Measurements from ENCODE around the gene BLID.

Gene BLID

DNA sequence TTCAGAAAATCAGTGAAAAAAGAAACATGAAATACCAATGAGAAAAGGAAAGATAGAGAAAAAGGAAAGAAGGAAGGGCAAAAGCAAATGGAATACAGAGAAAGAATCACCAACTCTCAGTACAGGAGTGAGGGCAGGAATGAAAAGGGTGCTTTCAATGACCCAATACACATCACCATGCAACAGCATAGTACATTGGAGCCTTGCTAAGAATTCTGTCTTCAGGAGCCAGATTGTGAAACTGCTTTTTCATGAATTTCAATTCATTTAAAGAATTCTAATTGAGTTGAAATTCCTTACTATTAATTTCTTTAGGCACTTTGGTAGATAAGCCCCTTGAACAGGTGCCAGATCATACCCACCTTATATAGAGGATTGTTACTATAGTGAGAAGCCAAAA, 34.9 kb downstream of the BLID start:
- DNase-seq (ENCODE audit: low read depth), result no peak

DNA sequence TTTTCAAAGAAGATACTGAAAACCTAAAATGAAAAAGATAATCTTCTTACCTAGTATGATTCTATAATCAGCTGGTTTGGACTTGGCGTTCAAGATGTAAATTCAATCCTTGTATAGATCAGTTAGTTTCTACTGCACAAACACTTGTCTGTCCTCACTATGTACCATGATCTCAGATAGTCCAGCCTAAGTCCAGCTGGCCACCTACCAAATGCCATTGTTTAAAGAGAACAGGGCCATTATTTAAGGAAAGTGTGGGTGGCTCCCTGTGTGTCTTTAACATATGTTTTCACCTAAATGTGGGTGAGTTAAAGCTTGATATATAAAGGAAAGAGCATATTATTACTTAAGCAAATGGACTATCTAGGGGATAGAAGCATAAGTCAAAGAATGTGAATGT, 38.6 kb downstream of the BLID start:
- no peak for DNase-seq (ENCODE audit: low read depth)

DNA sequence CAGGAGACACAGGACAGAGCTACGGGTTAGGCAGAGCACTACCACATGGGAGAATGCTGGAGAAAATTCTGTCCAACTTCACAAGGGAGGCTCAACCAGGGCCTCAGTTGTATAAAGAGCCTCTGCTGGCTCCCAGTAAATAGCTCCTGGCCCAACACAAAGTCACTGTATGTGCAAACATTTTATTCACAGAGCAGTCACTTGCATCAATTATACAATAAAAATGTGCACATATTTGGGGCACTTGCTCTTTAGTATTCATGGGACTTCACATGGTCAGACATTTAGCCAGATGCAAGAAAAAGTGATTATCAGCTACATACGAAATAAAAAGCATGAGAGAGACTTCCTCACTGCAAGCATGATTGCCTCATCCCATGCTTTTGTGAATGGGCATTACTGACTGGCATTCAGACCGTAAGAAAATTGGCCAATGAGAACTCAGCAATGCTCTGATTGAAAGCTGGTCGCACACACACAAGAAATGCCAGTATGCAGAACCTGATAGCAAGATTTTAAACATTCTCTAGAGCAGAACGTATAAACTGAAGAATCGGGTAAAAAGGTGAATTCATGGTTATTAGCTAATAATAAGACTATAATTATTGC, 39.4 kb downstream of the BLID start:
- no peak for DNase-seq (ENCODE audit: low read depth)

DNA sequence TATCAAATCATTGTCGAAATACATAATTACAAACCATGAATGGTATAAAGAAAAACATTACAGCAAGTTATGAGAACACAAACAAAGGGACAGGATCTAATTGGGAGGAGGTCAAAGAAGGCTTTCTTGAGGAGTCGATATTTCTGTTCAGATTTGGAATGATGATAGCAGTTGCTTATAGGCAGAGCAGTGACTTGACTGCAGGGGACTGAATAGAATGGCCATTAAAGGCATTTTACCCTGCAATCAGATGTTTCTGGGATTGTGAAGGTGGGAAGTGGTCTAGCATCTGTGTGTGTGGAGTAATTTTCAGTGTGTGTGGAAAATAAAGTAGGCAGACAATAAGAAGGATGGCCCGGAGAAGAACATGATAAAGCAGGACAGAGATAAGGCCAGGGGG, 41.0 kb downstream of the BLID start:
- no peak for DNase-seq (ENCODE audit: low read depth)

DNA sequence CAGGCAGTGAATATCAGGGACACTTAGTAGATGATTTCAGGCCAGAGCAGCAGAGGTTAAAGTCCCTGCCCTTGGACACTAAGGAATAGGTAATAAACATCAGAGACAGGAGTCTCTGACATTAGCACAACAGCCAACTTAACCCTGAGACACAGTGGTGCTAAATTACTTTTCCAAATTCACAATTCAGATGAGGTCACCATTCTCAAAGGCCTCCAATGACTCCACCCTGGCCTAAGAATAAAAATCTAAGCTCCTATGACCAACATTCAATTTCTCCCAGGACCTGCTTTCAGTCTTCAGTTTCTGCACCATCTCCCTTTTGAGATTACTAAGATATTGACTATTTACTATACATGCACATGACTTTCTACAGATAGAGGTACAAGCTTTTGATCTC, 42.0 kb downstream of the BLID start:
- no peak for DNase-seq (ENCODE audit: low read depth)

DNA sequence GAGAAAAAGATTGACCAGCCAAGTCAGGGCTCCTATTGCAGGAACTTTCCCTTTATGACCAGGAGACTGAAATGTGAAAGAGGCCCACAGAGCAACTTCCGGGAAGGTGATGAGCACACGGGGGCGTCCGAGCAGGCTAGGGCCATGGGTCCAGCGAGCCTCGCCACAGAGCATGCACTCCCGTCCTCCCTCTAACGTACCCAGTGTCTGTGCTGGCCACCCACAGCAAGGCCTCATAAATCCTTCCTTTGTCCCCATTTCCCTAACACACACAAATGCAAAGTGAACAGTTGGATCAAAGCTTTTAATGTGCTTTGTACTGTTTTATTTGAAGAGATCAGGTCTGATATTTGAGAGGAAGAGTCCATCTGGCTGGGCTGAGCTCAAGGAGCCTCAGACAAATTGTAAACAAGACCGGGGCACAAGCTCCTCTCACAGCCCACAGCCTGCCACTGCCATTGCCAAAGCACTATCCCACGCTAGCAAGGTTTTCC, 44.3 kb downstream of the BLID start:
- no peak for DNase-seq (ENCODE audit: low read depth)

DNA sequence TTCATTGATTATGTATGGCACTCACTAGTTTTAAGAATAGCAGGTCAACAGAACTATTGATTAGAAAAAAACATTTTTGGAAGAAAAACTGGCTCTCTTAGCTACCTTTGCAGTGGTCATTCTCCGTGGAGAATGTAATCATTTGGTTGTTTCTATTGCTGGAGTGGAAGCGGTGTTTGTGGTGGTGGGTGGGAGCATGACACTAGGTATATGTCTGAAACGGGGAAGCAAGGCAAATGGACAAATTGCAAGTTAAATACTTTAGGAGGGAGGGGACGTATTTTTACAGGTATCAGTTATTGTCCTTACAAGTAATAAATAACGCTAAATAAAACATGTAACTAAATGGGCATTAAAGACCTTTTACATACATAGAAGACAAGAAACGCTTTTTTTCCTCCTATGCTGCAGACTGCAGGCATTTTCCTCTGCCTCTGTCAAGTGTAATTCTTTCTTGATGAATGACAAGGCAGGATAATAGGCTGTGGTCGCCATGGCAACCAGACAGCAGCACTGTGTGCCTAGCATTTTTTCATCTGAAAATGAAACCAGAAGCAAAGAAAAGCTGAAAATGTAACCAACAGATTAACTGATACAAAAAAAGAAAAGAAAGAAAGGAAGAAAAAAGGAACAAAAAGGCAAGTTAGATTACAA, 46.2 kb downstream of the BLID start:
- DNase-seq (ENCODE audit: low read depth), result peak; percentile 94

DNA sequence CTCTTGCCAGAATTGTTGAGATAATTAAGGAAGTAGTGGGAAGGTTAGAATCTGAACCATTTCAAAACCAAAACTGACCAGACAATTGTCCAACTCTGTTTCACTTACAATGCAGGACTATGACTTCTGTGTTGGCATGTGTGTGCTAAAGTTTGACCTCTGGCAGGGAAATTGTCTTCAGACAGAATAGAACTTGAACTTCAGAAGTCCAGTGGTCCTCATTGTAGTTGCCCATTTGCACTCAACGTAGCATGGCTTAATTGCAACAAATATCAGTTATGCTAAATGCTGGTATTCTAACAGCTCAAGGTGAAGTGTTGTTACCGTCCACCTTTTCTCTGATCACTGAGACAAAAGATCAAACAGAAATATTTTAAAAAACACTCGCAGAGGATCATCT, 47.2 kb downstream of the BLID start:
- DNase-seq (ENCODE audit: low read depth), result no peak

DNA sequence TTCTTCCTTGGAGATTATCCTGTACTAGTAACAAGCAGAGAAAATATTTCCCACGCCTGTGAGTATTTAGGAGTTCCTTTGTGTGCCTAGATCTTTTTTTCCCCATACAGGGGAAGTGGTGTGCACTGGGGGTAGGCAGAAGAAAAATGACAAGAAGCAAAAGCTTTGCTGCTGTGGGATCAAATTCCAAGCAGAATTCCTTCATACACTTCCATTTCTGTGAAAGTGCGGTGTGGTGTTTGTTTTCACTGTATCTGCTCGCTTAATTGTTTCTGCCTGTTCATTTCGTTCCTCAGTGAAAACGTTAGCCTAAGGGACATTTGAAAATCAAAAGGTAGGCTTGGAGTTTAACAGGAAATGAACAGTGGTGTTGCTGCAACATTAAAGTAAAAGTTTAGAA, 47.9 kb downstream of the BLID start:
- no peak for DNase-seq (ENCODE audit: low read depth)

All from iris pigment epithelial cell (primary cell).